Adrenal gland (tissue), 12 donors: ENCODE data around the gene LRRC4C. TPM values are rescaled to one million over a fixed set of nuclear protein-coding genes. Genes with fewer than 3 reads are reported as not detected.

Source experiments
- DNase-seq, 7 donors: peaks; one replicate each; pipeline ENCODE4 v3.0.0-alpha.2; 2019 to 2020
- H3K27ac ChIP-seq, 5 donors: fragments of 200-600 bp; sonication (generic) in 4 of 5; 1 replicate in 3 of 5; 2 replicates in 2 of 5; pipeline versions ENCODE4 v1.5.1 to v1.8.0; 2016 to 2020; ENCODE audit warnings: mild to moderate bottlenecking in 1 of 5
- H3K27me3 ChIP-seq: fragments of 200-600 bp; 2 replicates; pipeline ENCODE4 v1.8.0; 2021
- H3K36me3 ChIP-seq, 2 donors: fragments of 200-600 bp; replicated peaks in 1 of 2; 1 replicate in 1 of 2; 2 replicates in 1 of 2; pipeline versions ENCODE4 v1.5.1 to v1.8.0; 2018 to 2022
- H3K4me1 ChIP-seq, 2 donors: fragments of 200-600 bp; replicated peaks in 1 of 2; 1 replicate in 1 of 2; 2 replicates in 1 of 2; pipeline versions ENCODE4 v1.5.1 to v1.8.0; 2018 to 2021
- H3K4me3 ChIP-seq, 4 donors: fragments of 200-600 bp; sonication (generic) in 3 of 4; one replicate each; pipeline ENCODE4 v1.5.1; 2016 to 2018
- H3K9me3 ChIP-seq, 3 donors: fragments of 200-600 bp; sonication (generic) in 1 of 3; replicated peaks in 1 of 3; 1 replicate in 2 of 3; 2 replicates in 1 of 3; pipeline versions ENCODE4 v1.5.1 to v1.8.0; 2016 to 2021
- CTCF ChIP-seq, 6 experiments: fragments of 450-650 bp in 4 of 6; fragments of 200-600 bp in 2 of 6; sonication (generic) in 1 of 6; IDR thresholded peaks; 1 replicate in 5 of 6; 2 replicates in 1 of 6; pipeline versions ENCODE4 v1.5.1 to v1.8.0; 2016 to 2021; ENCODE audit warnings: antibody characterized with exemption in 6 of 6, mild to moderate bottlenecking in 2 of 6, moderate library complexity in 1 of 6
- POLR2A ChIP-seq, 2 donors: fragments of 450-650 bp; IDR thresholded peaks; one replicate each; pipeline ENCODE4 v1.6.1; 2017; ENCODE audit warnings: antibody characterized with exemption in 2 of 2, mild to moderate bottlenecking in 2 of 2, moderate library complexity in 1 of 2
- WGBS, 4 donors: extraction: QIAGEN DNeasy Blood & Tissue Kit in 2 of 4; methylation state at CpG; one replicate each; pipeline versions ENCODE4 v1.1.5 to v1.1.7; 2013 to 2017; 5-methylcytosine and 5-hydroxymethylcytosine counted together
- intact Hi-C, 2 donors: fragments of 100-400 bp; cut with DNase I; formaldehyde crosslinking; loops; one replicate each; pipeline versions ENCODE4 v1.14.1 to v1.15.0; 2022 to 2023
- polyA plus RNA-seq, 3 donors: library from polyadenylated mRNA; stranded (reverse); fragments of 200-250 nt in 2 of 3; fragments of 350-450 nt in 1 of 3; fragmentation: Illumina TruSeq in 1 of 3; extraction: RNeasy Lipid Tissue Mini Kit (QIAGEN cat#74804) in 1 of 3; gene quantifications; one replicate each; pipeline ENCODE4 v1.2.3, GENCODE V29; 2013 to 2014
- total RNA-seq, 9 donors: library from RNA; depleted of rRNA in 4 of 9; stranded (reverse); fragments of >200 nt in 4 of 9; fragments of 120-200 nt in 1 of 9; fragmentation: NEBNext Ultra II Directional in 1 of 9; extraction: Animal tissue kit (Norgen Biotek cat#: 25700) in 1 of 9; gene quantifications; one replicate each; pipeline versions ENCODE4 v1.1.0 to v1.2.4, GENCODE V29; 2013 to 2023
- donor health status: healthy with polysubstance abuse.
- donor health status: Bipolar disorder and iron deficiency.
- donor health status: DM: yes; HTN: yes; CAD: no.
- donor health status: DM: no; HTN: no; CAD: no.
- donor health status: DM: no; HTN: no; CAD: no.
- donor health status: DM: yes; HTN: yes; CAD: no.

LRRC4C gene
- total and polyA plus RNA-seq, 12 donors, result 1.0 to 10.6 (median 5.5) TPM

DNA sequence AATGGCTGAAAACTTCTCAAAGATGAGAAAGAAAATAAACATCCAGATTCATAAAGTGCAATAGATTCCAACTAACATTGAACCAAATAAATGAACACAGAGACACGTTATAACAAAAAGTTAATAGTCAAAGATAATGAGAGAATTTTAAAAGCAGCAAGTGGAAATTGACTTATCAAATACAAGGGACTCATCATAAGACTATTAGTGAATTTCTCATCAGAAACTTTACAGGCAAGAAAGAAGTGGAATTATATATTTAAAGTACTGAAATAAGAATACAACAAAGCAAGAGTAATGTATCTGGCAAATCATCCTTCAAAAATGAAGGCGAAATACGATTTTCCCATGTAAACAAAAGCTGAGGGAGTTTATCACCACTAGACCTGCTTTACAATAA, 852.7 kb downstream of the LRRC4C start:
- 80 to 83% (median 82%) methylated on average over 3 of the region's 3 CpGs for WGBS, 4 donors
- intact Hi-C loops, result no loop called here
- no peak overlapping the region for H3K27ac ChIP-seq
- no peak for DNase-seq
- H3K36me3 ChIP-seq, result no peaks in the 10 kb centered on the region
- H3K4me3 ChIP-seq, result no peak overlapping the region
- H3K4me1 ChIP-seq, result no peaks in the 10 kb centered on the region
- peaks cover 0 to 4% (median 0%) of the 10 kb centered on the region in 3 donors for H3K9me3 ChIP-seq
- no peak for TF ChIP-seq CTCF (IDR thresholded peaks at IDR 0.05)
- no peak for TF ChIP-seq POLR2A (IDR thresholded peaks at IDR 0.05)
- no peaks in the 10 kb centered on the region for H3K27me3 ChIP-seq

- no peak overlapping the region for H3K4me3 ChIP-seq
- H3K27ac ChIP-seq, result no peak overlapping the region
- no peaks in the 10 kb centered on the region for H3K4me1 ChIP-seq
- H3K9me3 ChIP-seq, result peaks cover 0 to 4% (median 0%) of the 10 kb centered on the region in 3 donors
- TF ChIP-seq CTCF (IDR thresholded peaks at IDR 0.05), result no peak
- TF ChIP-seq POLR2A (IDR thresholded peaks at IDR 0.05), result no peak
- WGBS, 4 donors, result 46 to 56% (median 54%) methylated on average over 3 of the region's 3 CpGs
- no peaks in the 10 kb centered on the region for H3K27me3 ChIP-seq
- intact Hi-C loops, result no loop called here
- H3K36me3 ChIP-seq, result no peaks in the 10 kb centered on the region
- peak in 1 of 7 donors; percentile 18 for DNase-seq
Measured at GRCh38 chr11:40602866-40603552, 856.4 kb downstream of the LRRC4C start.

- Histone ChIP-seq H3K27me3 (no peaks in the 10 kb centered on the region), H3K27ac (no peak overlapping the region), H3K36me3 (no peaks in the 10 kb centered on the region), H3K4me3 (no peak overlapping the region), H3K4me1 (no peaks in the 10 kb centered on the region), H3K9me3 (no peaks in the 10 kb centered on the region)
- DNase-seq, result no peak
- TF ChIP-seq POLR2A (IDR thresholded peaks at IDR 0.05), result no peak
- no peak for TF ChIP-seq CTCF (IDR thresholded peaks at IDR 0.05)
- intact Hi-C loops, result no loop called here
- WGBS, 4 donors, result 37 to 45% (median 44%) methylated on average over 5 of the region's 5 CpGs
Measured at GRCh38 chr11:40597546-40598113, 861.8 kb downstream of the LRRC4C start.

DNA sequence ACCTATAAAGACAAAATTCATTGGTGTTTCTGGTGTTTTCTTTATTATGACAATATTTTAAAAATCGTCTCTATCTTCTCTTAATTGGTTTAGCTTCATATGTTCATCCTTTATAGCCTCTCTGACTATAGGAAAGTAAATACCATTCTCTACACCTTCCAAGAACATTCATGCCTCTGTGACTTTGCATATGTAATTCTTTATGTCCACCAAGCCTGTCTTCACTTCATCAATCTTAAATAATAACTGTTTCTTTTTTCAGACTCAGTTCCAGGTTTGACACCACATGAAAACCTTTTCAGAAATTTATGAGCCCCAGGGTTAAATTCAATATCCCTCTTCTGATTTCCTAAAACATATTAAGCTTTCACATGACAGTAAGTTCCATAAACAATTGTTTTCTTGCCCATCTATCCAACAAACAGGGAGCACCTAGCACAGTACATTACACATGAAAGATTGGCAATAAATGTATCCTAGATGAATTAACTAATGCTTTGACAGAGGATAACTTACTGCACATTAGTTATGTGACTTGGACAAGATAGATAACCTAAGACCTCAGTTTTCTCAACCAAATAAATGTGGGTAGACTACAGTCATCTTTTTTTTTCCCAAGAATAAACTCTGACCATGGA, 886.1 kb downstream of the LRRC4C start:
- H3K4me3 ChIP-seq, result no peak overlapping the region

More for the DNA sequence above, 886.1 kb downstream of the LRRC4C start:
- Histone ChIP-seq H3K27me3 (no peaks in the 10 kb centered on the region), H3K36me3 (no peaks in the 10 kb centered on the region), H3K4me1 (no peaks in the 10 kb centered on the region), H3K9me3 (no peaks in the 10 kb centered on the region), H3K27ac (no peak overlapping the region)
- intact Hi-C loops, result no loop called here
- TF ChIP-seq POLR2A (IDR thresholded peaks at IDR 0.05), result no peak
- TF ChIP-seq CTCF (IDR thresholded peaks at IDR 0.05), result no peak
- DNase-seq, result no peak
- WGBS, 4 donors, result 35 to 50% (median 39%) methylated on average over 1 of the region's 1 CpG
